B cell (primary cell): Measurements from ENCODE around the gene PCGF5. TPM values are rescaled to one million over a fixed set of nuclear protein-coding genes. Genes with fewer than 3 reads are reported as not detected.

ENCODE experiments used
- ATAC-seq: fragments of 200-7000 bp; cut with Tn5 transposase; one replicate; pipeline ENCODE4 v1.10.0; 2021; ENCODE audit warnings: low read depth, mild to moderate bottlenecking, moderate number of reproducible peaks, moderate library complexity
- CTCF ChIA-PET: fragments of 350-600 bp; sonication (Branson Sonifier 250); formaldehyde crosslinking; loops from one replicate; lab custom pipeline; 2021; ENCODE audit warnings: antibody characterized with exemption, inconsistent platforms; lab: Charles Lee
- POLR2A ChIA-PET: fragments of 350-600 bp; sonication (Branson Sonifier 250); formaldehyde crosslinking; loops from one replicate; lab custom pipeline; 2021; ENCODE audit warnings: antibody characterized with exemption; lab: Charles Lee
- DNase-seq: peaks from one replicate; pipeline ENCODE4 v3.0.0; 2013
- H2AFZ ChIP-seq: 2 replicates; pipeline ENCODE4 v1.6.1; 2012; ENCODE audit warnings: mild to moderate bottlenecking, low read depth, low read length; ENCODE audit not compliant: insufficient read depth, poor library complexity, severe bottlenecking
- H3K27ac ChIP-seq, 2 donors: 1 replicate in 1 of 2; 2 replicates in 1 of 2; pipeline ENCODE4 v1.5.1; 2012 to 2013; ENCODE audit warnings: low read length in 2 of 2, mild to moderate bottlenecking in 2 of 2, moderate library complexity in 1 of 2
- H3K27me3 ChIP-seq, 4 experiments: fragments of 200-600 bp in 1 of 4; sonication (generic) in 1 of 4; replicated peaks in 1 of 4; 1 replicate in 2 of 4; 2 replicates in 2 of 4; pipeline versions ENCODE4 v1.6.1 to v1.7.0; 2013 to 2016; ENCODE audit warnings: low read length in 3 of 4, mild to moderate bottlenecking in 2 of 4, mixed read lengths in 1 of 4, moderate library complexity in 1 of 4; ENCODE audit not compliant: insufficient read depth in 4 of 4, control insufficient read depth in 3 of 4; ENCODE audit errors: control extremely low read depth in 1 of 4
- H3K36me3 ChIP-seq, 2 experiments: replicated peaks in 1 of 2; 1 replicate in 1 of 2; 2 replicates in 1 of 2; pipeline versions ENCODE4 v1.6.1 to v1.7.1; 2013; ENCODE audit warnings: low read length in 1 of 2; ENCODE audit not compliant: insufficient read depth in 2 of 2, control insufficient read depth in 1 of 2; ENCODE audit errors: control extremely low read depth in 1 of 2, extremely low read depth in 1 of 2
- H3K4me1 ChIP-seq, 2 donors: fragments of 200-600 bp in 1 of 2; sonication (generic) in 1 of 2; 1 replicate in 1 of 2; 2 replicates in 1 of 2; pipeline versions ENCODE4 v1.5.1 to v1.6.1; 2013 to 2017; ENCODE audit warnings: low read length in 2 of 2; ENCODE audit not compliant: control insufficient read depth in 2 of 2, insufficient read depth in 2 of 2
- H3K4me2 ChIP-seq: replicated peaks from 2 replicates; pipeline ENCODE3; 2012; ENCODE audit warnings: mild to moderate bottlenecking, low read depth, low read length; ENCODE audit not compliant: poor library complexity, severe bottlenecking
- H3K4me3 ChIP-seq, 5 experiments: fragments of 200-600 bp in 1 of 5; sonication (generic) in 1 of 5; 1 replicate in 3 of 5; 2 replicates in 2 of 5; pipeline versions ENCODE4 v1.5.1 to v1.7.0; 2011 to 2016; ENCODE audit warnings: low read length in 4 of 5, mild to moderate bottlenecking in 4 of 5, low read depth in 2 of 5, control low read depth in 1 of 5, moderate library complexity in 1 of 5; ENCODE audit not compliant: insufficient read depth in 1 of 5; ENCODE audit errors: control extremely low read depth in 1 of 5, extremely low read depth in 1 of 5
- H3K79me2 ChIP-seq: fragments of 200-600 bp; sonication (generic); one replicate; pipeline ENCODE4 v1.6.0; 2016; ENCODE audit warnings: low read length; ENCODE audit not compliant: control insufficient read depth, insufficient read depth
- H3K9ac ChIP-seq: fragments of 200-600 bp; sonication (generic); 2 replicates; pipeline ENCODE4 v1.6.1; 2017; ENCODE audit warnings: mild to moderate bottlenecking, low read length, moderate library complexity
- H3K9me3 ChIP-seq, 3 donors: one replicate each; pipeline versions ENCODE4 v1.6.1 to v1.7.1; 2013; ENCODE audit warnings: low read length in 2 of 3; ENCODE audit not compliant: control insufficient read depth in 2 of 3, insufficient read depth in 1 of 3; ENCODE audit errors: control extremely low read depth in 1 of 3
- H4K20me1 ChIP-seq: 2 replicates; pipeline ENCODE4 v1.6.0; 2012; ENCODE audit warnings: mild to moderate bottlenecking, low read length; ENCODE audit not compliant: insufficient read depth, control insufficient read depth, poor library complexity, severe bottlenecking
- H3K27ac Mint-ChIP-seq: one replicate; pipeline ENCODE4 v1.8.0; 2021; ENCODE audit warnings: mixed read lengths
- H3K27me3 Mint-ChIP-seq: one replicate; pipeline ENCODE4 v1.8.0; 2021; ENCODE audit warnings: mixed read lengths
- H3K4me1 Mint-ChIP-seq: one replicate; pipeline ENCODE4 v1.8.0; 2021; ENCODE audit warnings: mixed read lengths
- H3K4me3 Mint-ChIP-seq: one replicate; pipeline ENCODE4 v1.8.0; 2021; ENCODE audit warnings: mixed read lengths
- H3K9me3 Mint-ChIP-seq: one replicate; pipeline ENCODE4 v1.8.0; 2022; ENCODE audit warnings: mixed read lengths; ENCODE audit not compliant: insufficient read depth
- CTCF ChIP-seq: fragments of 200-600 bp; IDR thresholded peaks from one replicate; pipeline ENCODE4 v1.8.0; 2022; ENCODE audit warnings: antibody characterized with exemption, mild to moderate bottlenecking
- EZH2 ChIP-seq: IDR thresholded peaks from 2 replicates; pipeline ENCODE4 v1.6.1; 2012; ENCODE audit warnings: borderline replicate concordance, low read depth, mild to moderate bottlenecking, moderate library complexity, low read length; ENCODE audit not compliant: insufficient read depth, poor library complexity, severe bottlenecking
- WGBS: methylation state at CpG from one replicate; pipeline ENCODE4 v1.1.5; 2013; ENCODE audit warnings: missing lambda C conversion rate; ENCODE audit not compliant: insufficient coverage; 5-methylcytosine and 5-hydroxymethylcytosine counted together
- intact Hi-C: fragments of 100-400 bp; cut with micrococcal nuclease; formaldehyde crosslinking; loops from one replicate; pipeline ENCODE4 v1.10.0; 2022
- polyA plus RNA-seq: library from polyadenylated mRNA; depleted of rRNA; stranded (reverse); fragments of >200 nt; gene quantifications from 2 replicates; pipeline ENCODE4 v1.2.3, GENCODE V29; 2012
- total RNA-seq, 2 donors: library from RNA; stranded (reverse); fragments of 120-200 nt in 1 of 2; gene quantifications; 1 replicate in 1 of 2; 2 replicates in 1 of 2; pipeline versions ENCODE4 v1.2.3 to v1.2.4, GENCODE V29; 2013 to 2022

PCGF5 gene
- total and polyA plus RNA-seq, 2 donors (not counting 1 experiment from before 2014, with no cell fraction given): 37.6 to 102 TPM

GRCh38 chr10:91249700-91250099 is 29.2 kb downstream of the PCGF5 start:
- H3K4me3 ChIP-seq: no peak overlapping the region
- H3K4me1 ChIP-seq: peaks cover 13 to 15% of the 10 kb centered on the region in 2 donors
- H3K79me2 ChIP-seq: no peaks in the 10 kb centered on the region
- Mint-ChIP-seq H3K9me3 (no peaks in the 10 kb centered on the region), H3K4me3 (no peak overlapping the region), H3K27ac (no peak overlapping the region), H3K4me1 (peaks cover 2% of the 10 kb centered on the region), H3K27me3 (no peaks in the 10 kb centered on the region)
- intact Hi-C loops: loop anchor here (2.0 to 5.0 kb wide), 2 partner anchors 29 to 47 kb away; partner anchors contain the start of gene PCGF5
- ChIA-PET POLR2A (interaction anchor here (0.6 to 1.2 kb wide), 3 partner anchors 26 to 88 kb away, joined by 3 to 7 read pairs (median 4); no protein-coding TSS in a partner anchor), CTCF (interaction anchor here (0.6 to 11.2 kb wide), 32 partner anchors 10 to 1914 kb away, joined by 3 to 328 read pairs (median 8); partner anchors contain the start of genes PCGF5 and RPP30)
- peaks cover 20% of the 10 kb centered on the region for H4K20me1 ChIP-seq
- no peak overlapping the region for H3K4me2 ChIP-seq
- peaks cover 0 to 3% (median 0%) of the 10 kb centered on the region in 3 donors for H3K9me3 ChIP-seq
- no peak for DNase-seq
- H3K27me3 ChIP-seq: no peaks in the 10 kb centered on the region
- peaks cover 16 to 28% of the 10 kb centered on the region in 2 experiments for H3K36me3 ChIP-seq
- WGBS: no CpG with 5 or more reads among the region's 3 CpGs
- TF ChIP-seq CTCF (no peak), EZH2 (no peak)
- H3K9ac ChIP-seq: no peak overlapping the region
- no peak for ATAC-seq
- H2AFZ ChIP-seq: no peak overlapping the region
- no peak overlapping the region for H3K27ac ChIP-seq

GRCh38 chr10:91250341-91250740 is 29.9 kb downstream of the PCGF5 start:
- Histone ChIP-seq H3K27ac (peak overlapping the region in 1 of 2 donors; percentile 39), H4K20me1 (peaks cover 26% of the 10 kb centered on the region), H3K9me3 (peaks cover 3 to 5% (median 3%) of the 10 kb centered on the region in 3 donors), H3K4me1 (peaks cover 9 to 10% of the 10 kb centered on the region in 2 donors), H3K4me2 (no peak overlapping the region), H2AFZ (no peak overlapping the region), H3K9ac (no peak overlapping the region), H3K27me3 (no peaks in the 10 kb centered on the region), H3K36me3 (peaks cover 17 to 33% of the 10 kb centered on the region in 2 experiments), H3K79me2 (no peaks in the 10 kb centered on the region), H3K4me3 (no peak overlapping the region)
- intact Hi-C loops: loop anchor here (2.0 to 5.0 kb wide), 2 partner anchors 30 to 48 kb away; partner anchors contain the start of gene PCGF5
- DNase-seq (no peak), ATAC-seq (no peak)
- Mint-ChIP-seq H3K27me3 (no peaks in the 10 kb centered on the region), H3K27ac (peak overlapping the region; percentile 22), H3K4me1 (peaks cover 2% of the 10 kb centered on the region), H3K4me3 (no peak overlapping the region), H3K9me3 (no peaks in the 10 kb centered on the region)
- TF ChIP-seq EZH2 (no peak), CTCF (no peak)
- WGBS: no CpG with 5 or more reads among the region's 1 CpG
- POLR2A ChIA-PET: interaction anchor here (0.6 to 1.2 kb wide), 7 partner anchors 25 to 241 kb away, joined by 3 to 7 read pairs (median 4); no protein-coding TSS in a partner anchor
- CTCF ChIA-PET: interaction anchor here (0.6 to 11.2 kb wide), 53 partner anchors 9 to 1915 kb away, joined by 3 to 328 read pairs (median 6); partner anchors contain the start of genes PCGF5 and RPP30
